GM10847 (cell line): ENCODE data around the gene NOL4L.

ENCODE experiments used
- POLR2A ChIP-seq: IDR thresholded peaks from 2 replicates; pipeline ENCODE4 v1.6.1; 2011; ENCODE audit not compliant: insufficient read length; ENCODE audit errors: extremely low read depth

The NOL4L gene, protein sequence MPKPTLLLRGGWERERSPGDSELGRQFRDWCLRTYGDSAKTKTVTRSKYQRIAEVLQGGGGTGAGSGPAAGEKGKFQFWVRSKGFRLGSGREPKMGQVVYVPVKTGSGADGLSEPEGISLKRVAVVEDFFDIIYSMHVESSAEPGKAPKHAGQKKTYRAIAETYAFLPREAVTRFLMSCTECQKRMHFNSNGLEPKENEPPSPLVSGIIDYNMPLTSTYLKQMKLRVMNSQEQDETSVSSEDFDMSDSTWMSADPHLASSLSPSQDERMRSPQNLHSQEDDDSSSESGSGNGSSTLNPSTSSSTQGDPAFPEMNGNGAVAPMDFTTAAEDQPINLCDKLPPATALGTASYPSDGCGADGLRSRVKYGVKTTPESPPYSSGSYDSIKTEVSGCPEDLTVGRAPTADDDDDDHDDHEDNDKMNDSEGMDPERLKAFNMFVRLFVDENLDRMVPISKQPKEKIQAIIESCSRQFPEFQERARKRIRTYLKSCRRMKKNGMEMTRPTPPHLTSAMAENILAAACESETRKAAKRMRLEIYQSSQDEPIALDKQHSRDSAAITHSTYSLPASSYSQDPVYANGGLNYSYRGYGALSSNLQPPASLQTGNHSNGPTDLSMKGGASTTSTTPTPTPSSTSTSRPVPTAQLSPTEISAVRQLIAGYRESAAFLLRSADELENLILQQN

DNA sequence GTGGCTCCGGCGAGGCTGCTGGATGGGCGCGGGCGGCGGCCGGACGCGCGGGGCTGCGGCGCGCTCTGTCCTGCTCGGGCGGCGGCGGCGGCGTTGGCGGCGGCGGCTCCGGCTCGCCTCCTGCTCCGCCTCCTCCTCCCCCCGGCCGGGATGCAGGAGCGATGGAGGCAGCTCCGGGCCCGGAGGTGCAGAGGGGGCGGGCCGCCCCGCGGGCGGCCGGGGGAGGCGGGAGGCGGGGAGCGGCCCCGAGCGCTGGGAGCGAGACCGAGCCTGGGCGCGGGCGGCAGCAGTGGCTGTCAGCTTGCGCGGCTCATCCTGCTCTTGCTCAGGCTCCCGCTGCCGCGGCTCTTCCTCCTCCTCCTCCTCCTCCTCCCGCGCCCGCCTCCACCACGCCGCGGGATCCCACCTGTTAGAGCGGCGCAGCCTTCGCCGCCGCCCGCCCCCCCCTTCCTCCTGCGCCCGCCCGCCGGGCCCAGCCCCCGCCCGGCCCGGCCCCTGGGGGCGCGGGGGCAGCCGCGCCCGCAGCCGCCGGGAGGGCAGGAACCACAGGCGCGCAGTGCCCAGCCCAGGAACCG is at the start of gene NOL4L:
Gene NOL4L, minus strand, starts transcription at position 323 of the 575 bp plus-strand sequence. CDS start 443 bp downstream, outside the sequence.
- no peak for TF ChIP-seq POLR2A

- no peak for TF ChIP-seq POLR2A
Measured at GRCh38 chr20:32634041-32634805, 49.1 kb upstream of the NOL4L start.

DNA sequence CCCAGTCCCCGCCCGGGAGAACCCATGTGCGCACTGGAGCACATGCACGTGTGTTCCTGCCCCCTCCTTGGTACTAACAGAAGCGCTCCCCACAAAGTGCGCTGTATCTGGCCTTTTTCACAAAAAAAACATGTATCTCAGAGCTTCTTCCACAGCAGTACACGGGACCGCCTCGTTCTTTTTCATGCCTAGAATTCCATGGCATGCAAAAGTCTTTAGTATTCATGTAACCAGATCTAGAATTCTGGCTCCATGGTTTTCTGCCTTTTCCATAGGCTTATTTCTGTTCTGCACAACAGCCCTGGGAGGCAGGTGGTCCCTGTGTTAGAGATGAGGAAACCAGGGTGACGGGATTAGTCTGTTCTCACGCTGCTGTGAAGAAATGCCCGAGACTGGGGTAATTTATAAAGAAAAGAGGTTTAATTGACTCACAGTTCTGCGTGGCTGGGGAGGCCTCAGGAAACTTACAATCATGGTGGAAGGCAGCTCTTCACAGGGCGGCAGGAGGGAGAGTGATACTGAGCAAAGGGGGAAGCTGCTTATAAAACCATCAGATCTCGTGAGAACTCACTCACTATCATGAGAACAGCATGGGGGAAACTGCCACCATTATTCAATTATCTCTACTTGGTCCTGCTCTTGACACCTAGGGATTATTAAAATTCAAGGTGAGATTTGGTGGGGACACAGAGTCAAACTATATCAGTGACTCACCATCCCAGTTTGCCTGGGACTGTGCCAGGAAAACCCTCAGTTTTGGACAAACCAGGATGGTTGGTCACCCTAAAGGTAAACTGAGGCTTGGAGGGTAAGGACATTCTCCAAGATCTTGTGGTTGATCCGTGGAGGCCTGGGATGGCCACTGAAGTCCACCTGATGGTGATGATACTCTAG is 47.6 kb upstream of the NOL4L start:
- no peak for TF ChIP-seq POLR2A

DNA sequence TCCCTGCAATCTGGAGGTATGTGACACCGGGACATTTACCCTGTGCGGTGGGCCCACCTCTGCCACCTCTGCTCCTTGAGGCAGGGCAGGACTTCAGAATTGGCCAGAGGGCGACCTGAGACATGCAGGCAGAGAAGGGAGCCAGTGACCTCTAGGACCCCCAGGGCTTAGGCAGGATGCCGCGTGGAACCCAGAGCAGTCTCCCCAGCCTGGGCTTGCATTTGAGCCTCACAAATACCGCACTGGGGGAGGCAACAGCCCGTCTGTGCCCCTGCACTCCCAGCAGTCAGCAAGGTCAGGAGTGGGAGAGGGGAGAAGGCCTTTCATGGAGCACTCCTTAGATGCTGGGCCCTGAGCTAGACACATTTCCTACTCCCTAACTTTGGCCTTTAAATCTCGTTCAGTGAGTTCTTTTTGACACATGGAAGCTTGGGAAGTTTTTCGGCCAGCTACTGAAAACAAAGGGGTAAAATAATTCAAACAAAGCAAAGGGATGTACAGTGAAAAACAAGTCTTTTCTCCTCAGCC is 46.9 kb upstream of the NOL4L start:
- TF ChIP-seq POLR2A = no peak

GRCh38 chr20:32629813-32630212 is 44.7 kb upstream of the NOL4L start:
- TF ChIP-seq POLR2A = no peak

DNA sequence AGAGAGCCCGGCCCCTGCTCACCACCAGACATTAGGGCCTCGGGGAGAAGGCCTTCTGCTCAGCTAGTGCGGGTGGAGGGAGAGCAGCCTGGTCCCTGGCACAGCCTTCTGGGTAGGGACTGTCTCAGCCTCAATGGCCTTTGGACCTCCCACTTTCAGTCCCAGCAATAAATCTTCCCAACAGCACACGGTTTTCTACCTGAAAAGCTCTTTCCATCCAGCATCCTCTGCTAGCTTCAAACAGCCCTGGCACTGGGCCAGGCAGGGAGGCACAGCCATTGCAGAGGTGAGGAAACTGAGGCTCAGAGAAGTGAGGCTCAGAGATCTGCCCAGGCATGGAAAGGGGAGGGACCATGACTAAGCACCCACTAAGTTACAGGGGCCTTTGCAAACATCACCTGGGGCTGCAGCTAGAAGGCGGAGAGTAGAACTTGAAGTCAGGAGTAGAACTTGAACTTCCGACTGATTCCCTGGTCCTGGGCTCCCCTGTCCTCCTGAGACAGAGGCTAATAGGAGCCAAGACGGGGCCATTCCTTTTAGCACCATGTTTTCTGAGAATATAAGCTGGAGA is 43.9 kb upstream of the NOL4L start:
- no peak for TF ChIP-seq POLR2A

GRCh38 chr20:32626859-32627636 is 41.9 kb upstream of the NOL4L start:
- TF ChIP-seq POLR2A = no peak

- TF ChIP-seq POLR2A = no peak
Measured at GRCh38 chr20:32626407-32626806, 41.3 kb upstream of the NOL4L start.

DNA sequence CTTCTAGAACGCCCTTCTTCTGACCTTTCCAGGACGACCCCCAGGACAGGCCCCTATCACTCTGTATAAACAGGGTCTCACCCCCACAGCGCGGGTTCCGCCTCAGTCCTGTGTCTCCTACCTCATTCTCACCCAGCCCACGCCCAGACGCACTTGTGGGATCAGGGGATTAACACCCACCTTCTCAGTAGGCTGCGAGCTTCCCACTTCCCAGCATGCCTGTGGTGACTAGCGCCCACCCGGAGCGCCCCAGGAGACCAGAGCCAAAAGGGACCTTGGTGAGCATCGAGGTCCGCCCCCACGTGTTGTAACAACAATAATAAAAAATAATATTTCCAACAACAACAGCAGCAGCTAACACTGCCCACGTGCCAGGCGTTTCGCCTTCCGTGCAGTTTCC is 40.9 kb upstream of the NOL4L start:
- TF ChIP-seq POLR2A = no peak

GRCh38 chr20:32624687-32625345 is 39.7 kb upstream of the NOL4L start:
- TF ChIP-seq POLR2A = no peak

GRCh38 chr20:32623667-32624157 is 38.6 kb upstream of the NOL4L start:
- TF ChIP-seq POLR2A = no peak
